ENCODE data around the gene GTF2H4.
"Not testable (repeated sequence)": the region's sequence is repeated elsewhere in the genome, so short reads cannot be mapped to it uniquely, and the experiment has no call there.

GTF2H4 gene

DNA sequence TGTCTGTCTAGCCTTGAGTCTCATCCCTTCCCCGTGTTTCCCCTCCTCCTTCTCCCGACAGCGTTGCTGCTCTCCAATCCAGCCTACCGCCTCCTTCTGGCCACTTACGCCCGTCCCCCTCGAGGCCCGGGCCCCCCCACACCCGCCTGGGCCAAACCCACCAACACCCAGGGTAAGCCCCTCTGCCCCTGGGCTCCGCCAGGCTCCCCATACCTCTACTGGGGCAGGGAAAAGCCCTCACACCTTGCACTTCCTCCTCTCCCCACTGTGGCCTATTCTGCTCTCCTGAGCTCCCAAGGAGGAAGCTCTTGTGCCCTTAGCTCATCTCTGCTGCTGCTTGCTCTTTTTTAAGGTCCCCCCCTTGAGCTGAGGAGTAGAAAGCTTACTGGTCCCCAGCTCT, 12.7 kb upstream of the GTF2H4 start:
- DNase-seq = no peak

DNA sequence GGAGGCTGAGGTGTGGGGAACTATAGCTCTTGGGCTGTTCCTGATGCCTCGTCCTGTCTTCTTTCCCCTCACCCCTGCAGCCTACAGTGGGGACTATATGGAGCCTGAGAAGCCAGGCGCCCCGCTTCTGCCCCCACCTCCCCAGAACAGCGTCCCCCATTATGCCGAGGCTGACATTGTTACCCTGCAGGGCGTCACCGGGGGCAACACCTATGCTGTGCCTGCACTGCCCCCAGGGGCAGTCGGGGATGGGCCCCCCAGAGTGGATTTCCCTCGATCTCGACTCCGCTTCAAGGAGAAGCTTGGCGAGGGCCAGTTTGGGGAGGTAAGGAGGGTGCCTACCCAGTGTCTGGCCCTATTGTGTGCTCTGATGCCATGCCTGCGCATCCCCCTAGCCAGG, 11.5 kb upstream of the GTF2H4 start:
- no peak for DNase-seq

DNA sequence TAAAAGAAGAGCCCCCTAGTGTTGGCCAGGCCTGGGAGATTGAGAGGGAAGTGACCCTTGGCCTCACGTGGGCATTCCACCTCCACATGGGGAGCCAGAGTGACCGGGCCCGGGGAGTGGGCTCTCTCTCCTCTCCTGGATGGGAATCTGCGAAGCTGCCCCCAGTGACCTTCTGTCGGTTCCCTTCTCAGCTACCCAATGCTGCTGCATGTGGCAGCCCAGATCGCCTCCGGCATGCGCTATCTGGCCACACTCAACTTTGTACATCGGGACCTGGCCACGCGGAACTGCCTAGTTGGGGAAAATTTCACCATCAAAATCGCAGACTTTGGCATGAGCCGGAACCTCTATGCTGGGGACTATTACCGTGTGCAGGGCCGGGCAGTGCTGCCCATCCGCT, 10.1 kb upstream of the GTF2H4 start:
- DNase-seq = no peak

DNA sequence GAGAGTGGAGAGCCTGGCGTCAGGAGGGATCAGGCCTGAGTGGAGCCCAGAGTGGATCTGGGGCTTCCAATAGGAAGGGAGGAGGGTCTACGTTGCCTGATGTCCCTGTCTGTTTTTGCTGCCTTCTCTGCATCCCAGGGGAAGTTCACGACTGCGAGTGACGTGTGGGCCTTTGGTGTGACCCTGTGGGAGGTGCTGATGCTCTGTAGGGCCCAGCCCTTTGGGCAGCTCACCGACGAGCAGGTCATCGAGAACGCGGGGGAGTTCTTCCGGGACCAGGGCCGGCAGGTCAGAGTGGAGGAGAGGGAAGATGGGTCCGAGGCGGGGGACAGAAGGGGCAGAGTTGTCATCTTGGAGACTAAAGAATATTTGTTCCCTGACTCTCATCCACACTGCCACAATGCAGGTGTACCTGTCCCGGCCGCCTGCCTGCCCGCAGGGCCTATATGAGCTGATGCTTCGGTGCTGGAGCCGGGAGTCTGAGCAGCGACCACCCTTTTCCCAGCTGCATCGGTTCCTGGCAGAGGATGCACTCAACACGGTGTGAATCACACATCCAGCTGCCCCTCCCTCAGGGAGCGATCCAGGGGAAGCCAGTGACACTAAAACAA, 9.2 kb upstream of the GTF2H4 start:
- no peak for DNase-seq

DNA sequence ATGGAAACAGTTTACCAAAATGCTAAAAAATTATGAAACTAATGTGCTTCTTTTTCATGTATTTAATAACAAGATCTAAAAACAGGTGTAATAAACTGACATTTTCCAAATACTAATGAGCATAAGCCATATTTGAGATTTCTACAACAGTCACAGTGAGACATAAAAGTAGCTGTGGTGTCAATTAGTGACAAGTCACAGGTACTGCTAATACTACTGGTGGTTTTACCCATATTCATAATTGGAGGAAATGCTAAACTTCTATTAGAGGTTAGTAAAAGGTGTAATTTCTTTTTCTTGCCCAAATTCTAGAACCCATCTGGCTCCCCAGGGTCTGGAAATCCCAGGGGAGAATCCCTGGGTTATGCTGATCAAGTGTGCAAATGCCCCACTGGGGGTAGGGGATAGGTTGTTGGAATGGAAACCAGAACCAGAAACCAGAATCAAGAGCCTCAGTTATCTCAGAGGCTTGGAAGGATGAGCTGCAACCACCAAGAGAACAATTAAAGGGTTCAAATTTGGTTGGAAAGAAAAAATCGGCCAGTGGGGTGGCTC, 7.1 kb upstream of the GTF2H4 start:
- DNase-seq = no peak

DNA sequence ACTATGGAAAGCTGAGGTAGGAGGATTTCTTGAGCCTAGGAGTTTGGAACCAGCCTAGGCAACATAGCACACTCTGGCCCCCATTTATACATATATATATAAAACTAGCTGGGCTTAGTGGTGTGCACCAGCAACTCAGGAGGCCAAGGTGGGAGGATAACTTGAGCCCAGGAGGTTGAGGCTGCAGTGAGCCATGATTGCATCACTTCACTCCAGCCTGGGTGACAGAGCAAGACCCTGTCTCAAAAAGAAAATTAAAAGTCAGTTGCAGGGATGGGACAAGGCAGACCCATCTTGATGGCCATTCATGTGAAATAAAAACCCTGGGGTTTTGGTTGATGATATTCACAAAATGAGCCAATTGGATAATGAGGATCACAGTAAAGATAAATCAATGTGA, 6.6 kb upstream of the GTF2H4 start:
- DNase-seq = no peak

DNA sequence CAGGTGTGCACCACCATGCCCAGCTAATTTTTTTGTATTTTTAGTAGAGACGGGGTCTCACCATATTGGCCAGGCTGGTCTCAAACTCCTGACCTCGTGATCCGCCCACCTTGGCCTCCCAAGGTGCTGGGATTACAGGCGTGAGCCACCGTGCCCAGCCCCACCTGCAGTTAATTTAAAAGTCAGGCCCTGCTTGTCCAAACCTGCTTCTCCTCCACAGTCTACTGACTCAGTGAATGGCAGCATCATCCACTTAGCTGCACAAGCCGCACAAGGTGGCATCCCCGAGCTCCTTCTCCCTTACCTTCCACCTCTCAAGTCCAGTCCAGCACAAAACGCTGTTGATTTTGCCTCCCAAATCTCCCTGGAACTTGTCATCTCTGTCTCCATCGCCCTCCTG, 5.8 kb upstream of the GTF2H4 start:
- not testable (repeated sequence) for DNase-seq

DNA sequence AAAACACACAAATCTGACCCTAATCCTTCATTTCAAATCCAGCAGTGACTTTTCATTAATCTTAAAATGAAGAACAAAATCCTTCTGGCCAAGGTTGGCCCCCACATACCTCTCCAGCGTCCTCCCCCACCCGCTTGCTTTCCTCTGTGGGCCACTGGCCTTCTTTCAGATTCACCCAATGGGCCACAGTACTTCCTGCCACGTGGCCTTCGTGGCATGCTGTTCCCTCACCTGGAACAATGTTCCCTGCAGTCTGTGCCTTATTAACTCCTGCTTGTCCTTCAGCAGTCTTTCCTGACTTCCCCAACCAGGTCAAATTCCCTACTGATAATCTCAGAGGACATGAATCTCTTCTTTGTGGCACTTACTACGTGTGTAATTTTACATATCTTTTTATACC, 5.3 kb upstream of the GTF2H4 start:
- no peak for DNase-seq

DNA sequence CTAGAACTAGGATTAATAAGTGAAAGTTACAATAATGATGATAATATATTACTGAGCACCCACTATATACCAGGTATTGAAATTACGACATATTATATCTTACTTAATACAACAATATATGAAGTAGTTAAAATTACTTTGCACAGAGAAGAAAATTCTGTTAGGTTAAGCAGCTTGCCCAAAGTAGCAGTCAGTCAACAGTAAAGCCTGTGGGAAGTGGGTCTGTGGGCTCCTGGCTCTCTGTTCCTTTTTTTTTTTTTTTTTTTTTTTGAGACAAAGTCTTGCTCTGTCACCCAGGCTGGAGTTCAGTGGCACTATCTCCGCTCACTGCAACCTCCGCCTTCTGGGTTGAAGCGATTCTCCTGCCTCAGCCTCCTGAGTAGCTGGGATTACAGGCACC, 4.8 kb upstream of the GTF2H4 start:
- no peak for DNase-seq

DNA sequence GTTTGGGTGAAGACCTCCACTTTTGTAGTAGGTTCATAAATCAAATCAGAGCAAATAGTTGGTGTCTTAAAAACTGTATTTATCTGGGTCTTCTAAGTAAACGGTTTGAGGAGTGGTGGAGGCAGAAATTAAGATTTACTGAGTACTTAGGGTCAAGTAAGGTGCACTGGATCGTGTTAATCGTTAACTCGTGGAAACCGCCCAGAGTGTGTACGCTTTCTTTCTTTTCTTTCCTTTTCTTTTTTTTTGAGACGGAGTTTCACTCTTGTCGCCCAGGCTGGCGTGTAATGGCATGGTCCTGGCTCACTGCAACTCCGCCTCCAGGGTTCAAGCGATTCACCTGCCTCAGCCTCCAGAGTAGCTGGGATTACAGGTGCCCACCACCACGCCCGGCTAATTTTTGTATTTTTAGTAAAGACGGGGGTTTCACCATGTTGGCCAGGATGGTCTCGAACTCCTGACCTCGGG, 683 bp upstream of the GTF2H4 start:
- DNase-seq = not testable (repeated sequence)

DNA sequence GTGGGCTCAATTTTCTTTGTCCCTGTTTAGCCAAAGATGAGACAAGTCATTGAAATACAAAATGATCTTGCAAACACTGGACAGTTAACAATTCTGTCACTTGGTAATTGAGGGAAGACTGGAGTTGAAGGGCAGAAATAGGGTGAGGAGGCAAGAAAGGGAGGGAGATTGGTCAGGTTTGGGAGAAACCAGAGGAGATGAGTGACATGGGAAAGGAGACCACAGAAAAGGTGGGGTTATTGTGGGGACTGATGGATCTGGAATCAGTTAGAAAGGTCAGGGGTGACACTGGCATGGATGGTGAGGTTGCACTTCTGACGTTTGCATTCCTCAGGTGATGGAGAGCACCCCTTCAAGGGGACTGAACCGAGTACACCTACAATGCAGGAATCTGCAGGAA, 693 bp downstream of the GTF2H4 start:
- DNase-seq = no peak

DNA sequence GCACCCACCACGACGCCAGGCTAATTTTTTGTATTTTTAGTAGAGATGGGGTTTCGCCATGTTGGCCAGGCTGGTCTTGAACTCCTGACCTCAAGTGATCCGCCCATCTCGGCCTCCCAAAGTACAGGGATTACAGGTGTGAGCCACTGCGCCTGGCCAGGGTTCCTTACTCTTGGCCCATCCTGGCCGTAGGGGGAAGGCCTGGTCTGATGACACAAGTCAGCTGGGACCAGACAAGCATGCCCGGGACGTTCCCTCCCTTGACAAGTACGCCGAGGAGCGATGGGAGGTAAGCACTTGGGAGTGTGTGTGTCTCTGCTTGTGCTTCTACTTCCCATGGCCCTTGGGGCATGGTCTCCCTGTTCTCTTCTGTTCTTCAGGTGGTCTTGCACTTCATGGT, 2.5 kb downstream of the GTF2H4 start:
- not testable (repeated sequence) for DNase-seq

DNA sequence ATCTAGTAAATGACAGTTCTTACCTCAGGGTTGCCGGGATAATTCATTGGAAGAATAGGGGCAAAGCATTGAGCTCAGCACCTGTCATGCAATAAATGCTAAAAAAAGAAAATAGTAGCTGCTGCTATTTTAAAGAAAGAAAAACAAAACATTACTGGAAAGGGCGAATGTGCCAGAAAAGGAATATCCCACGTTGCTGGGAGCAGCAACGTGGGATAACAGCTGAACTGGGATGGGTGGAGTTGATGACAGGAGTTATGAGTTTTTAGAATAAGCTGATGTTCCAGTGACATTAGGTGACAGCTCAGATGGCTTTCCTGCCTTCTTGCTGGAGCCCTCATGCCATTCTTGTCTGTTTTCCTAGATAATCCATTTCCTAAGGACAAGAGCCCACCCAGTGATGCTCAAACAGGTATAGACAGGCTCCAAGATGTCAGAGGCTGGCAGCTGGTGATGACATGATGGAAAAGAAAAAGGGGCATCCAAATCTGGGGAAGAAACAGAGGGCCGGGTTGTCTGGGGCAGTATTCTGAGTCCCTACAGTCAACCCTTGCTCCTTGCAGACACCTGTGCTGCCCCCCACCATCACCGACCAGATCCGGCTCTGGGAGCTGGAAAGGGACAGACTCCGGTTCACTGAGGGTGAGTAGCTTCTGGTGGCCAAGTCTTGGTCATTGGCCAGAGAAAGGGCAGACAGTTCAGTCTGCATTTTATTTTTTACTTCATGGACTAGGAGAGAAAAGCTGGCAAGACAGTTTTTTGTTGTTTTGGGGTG, 4.9 kb downstream of the GTF2H4 start:
- no peak for DNase-seq

DNA sequence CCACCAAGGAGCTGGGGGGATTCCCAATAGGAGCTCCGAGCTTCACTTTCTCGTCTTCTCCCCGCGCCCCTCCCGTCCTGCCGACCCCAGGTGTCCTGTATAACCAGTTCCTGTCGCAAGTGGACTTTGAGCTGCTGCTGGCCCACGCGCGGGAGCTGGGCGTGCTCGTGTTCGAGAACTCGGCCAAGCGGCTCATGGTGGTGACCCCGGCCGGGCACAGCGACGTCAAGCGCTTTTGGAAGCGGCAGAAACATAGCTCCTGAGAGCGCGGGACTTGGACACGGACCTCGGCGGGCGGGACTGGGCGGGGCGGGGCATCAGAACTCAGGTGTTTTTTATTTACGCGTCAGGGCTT, 5.7 kb downstream of the GTF2H4 start:
- no peak for DNase-seq

DNA sequence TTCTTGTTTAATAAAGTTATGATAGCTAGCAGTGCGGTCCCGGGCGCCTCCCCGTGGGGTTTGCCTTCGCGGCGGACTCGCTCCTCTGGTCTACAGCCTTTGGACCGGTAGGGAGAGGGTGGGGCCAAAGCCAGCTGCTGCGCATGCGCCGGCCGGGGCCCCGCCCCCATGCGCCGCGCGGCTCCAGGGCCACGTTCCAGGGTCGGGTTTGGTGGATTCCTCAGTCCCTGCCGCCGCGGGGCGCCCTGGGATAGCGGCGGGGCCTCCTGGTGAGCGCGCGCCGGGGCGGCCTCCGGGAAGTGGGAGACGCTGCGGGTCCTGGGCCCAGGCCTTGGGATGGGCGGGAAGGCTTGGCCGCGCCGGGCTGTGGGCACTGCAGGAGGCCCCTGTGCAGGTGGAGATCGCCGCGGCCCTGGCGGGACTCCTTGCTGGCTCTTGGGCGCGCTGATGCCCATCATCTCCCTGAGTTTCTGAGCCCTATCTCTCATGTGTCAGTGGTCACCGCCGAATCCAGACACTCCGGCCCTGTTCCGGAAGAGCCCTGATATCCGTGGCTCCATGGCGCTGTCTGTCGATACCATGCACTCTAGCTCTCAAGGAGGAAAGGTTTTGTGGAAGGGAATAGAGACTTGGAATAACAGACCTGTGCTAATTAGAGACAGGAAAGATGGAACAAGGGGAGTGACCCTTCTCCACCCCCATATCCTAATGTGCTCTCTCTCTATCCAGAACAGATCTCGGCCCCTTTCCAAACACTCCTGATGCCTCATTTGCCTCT, 6.3 kb downstream of the GTF2H4 start, which contains the start of gene VARS2:
Gene VARS2, plus strand, starts transcription at position 163 of the 778 bp plus-strand sequence. Its CDS starts 599 bp downstream, at position 762.
- DNase-seq = peak; percentile 86

DNA sequence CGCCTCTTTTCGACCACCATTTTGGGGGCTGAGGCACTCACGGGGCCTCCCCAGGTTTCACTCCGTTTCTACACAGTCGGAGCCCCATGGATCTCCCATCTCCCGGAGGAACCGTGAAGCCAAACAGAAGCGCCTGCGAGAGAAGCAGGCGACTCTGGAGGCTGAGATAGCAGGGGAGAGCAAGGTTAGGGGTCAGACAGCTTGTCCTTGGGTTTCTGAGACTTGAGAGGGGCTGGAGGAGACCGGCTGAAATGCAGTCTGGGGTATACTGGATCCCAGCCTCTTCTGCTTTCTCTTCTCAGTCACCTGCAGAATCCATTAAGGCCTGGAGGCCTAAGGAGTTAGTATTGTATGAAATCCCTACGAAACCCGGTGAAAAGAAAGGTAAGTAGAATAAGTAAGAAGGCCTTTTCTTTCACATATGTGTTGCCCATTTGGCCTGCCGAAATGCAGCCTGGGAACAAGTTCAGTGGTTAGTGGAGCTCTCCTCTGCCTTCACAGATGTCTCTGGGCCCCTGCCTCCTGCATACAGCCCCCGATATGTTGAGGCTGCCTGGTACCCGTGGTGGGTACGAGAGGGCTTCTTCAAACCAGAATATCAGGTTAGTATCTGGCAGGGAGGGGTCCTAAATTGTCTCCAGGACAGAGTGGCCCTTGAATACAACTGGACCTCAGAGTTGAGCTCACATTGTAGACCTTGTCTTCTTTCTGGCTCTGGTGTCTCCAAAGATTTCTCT, 7.0 kb downstream of the GTF2H4 start:
- DNase-seq = no peak

DNA sequence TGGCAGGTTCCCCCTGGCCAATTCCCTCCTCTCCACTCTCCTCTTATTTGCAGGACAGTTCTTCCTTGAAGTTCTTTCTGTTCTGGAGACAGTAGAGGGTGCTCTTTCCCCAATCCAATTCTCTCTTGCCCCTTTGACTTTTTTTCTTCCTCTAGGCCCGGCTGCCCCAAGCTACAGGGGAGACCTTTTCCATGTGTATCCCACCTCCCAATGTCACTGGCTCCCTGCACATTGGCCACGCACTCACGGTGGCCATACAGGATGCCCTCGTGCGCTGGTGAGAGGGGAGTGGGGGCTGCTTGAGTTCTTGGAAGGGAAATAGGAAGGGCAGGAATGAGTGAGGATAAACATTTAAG, 7.6 kb downstream of the GTF2H4 start:
- DNase-seq = no peak

DNA sequence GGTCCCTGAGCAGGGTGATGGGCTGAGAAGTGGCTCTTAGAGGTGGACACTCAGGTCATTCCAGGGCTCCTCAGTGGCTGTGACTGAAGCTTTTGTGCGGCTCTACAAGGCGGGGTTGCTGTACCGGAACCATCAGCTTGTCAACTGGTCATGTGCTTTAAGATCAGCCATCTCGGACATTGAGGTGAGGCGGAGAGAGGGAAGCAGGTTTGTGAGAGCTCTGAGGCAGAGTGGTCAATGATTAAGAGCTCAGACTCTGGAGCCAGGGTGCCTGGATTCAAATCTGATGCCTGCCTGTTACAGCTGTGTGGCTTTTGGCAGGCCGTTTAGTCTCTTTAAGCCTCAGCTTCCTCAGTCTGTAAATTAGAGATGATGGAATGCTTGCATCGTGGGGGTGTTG, 9.0 kb downstream of the GTF2H4 start:
- DNase-seq = no peak

DNA sequence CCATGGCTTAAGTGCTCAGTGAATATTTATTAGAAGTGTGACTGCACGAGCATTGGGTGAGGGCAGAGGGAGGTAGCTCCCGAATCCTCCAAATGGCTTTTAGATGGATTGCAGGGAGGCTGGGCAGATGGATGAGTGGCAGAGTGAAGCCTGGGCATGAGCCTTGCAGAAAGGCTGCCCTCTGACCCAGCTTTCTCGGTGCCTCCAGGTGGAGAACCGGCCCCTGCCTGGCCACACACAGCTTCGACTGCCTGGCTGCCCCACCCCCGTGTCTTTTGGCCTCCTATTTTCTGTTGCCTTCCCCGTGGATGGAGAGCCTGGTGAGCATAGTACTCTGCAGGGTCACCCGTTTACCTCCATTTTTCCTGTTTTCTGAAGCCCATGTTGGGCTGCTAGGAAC, 9.5 kb downstream of the GTF2H4 start:
- no peak for DNase-seq

DNA sequence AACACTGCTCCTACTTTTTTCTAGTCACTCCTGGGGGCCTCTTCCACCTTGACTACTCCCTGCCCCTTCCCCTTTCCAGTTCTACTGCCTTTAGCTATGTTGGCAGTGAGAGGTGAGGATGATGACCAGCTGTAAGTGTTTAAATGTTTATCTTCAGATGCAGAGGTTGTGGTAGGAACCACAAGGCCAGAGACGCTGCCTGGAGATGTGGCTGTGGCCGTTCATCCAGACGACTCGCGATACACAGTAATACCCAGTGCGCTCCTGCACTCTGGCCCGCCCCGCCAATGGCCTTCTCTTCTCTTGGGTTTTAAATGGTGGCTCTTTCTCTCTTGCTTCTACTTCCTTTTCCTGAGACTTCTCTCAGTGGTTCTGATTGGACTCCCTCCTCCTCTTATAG, 10.7 kb downstream of the GTF2H4 start:
- no peak for DNase-seq

DNA sequence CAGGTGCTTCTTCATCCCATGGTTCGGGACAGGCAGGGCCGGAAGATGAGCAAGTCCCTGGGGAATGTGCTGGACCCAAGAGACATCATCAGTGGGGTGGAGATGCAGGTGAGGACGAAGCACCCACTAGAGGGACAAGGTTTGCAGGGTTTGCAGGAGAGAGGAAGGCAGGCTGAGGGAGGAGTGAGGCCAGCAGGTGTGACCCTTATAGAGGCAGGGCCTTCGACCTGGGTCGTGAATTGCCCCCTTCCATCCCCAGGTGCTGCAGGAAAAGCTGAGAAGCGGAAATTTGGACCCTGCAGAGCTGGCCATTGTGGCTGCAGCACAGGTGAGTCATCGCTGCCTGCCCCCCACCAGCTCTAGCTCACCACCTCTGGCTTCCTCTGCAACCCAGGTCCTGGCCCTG, 14.4 kb downstream of the GTF2H4 start:
- no peak for DNase-seq

DNA sequence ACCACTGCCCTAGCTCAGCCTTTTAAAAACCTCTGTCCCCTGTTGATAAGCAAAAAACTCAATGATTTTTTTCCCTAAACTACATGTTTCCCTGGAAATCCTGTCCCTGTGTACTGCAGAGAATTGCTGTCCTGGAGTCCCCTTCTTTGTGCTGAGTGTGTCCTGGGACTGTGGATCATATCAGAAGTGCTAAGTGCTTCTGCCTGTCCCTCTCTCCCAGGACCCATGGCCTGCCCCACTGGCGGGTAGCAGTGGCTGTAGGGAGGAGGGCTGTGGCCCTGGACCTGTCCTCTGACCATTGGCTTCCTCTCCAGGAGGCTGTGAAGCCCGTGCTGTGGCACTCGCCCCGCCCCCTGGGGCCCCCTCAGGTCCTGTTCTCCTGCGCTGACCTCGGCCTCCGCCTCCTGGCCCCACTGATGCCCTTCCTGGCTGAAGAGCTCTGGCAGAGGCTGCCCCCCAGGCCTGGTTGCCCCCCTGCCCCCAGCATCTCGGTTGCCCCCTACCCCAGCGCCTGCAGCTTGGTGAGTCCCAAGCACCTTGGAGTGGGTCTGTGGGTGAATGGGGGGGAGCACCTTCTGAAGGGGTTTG, 16.1 kb downstream of the GTF2H4 start:
- DNase-seq = not testable (repeated sequence)
